Heart left ventricle (tissue), 16 donors: ENCODE results near the gene NISCH. TPM values are rescaled to one million over a fixed set of nuclear protein-coding genes. Genes with fewer than 3 reads are reported as not detected.

Experiments
- ATAC-seq, 4 donors: fragments of 200-7000 bp; cut with Tn5 transposase; one replicate each; pipeline ENCODE4 v1.9.1; 2020 to 2022; ENCODE audit warnings: moderate library complexity in 4 of 4, mild to moderate bottlenecking in 3 of 4, moderate number of reproducible peaks in 1 of 4
- DNase-seq, 5 donors: peaks; one replicate each; pipeline ENCODE4 v3.0.0-alpha.2; 2020
- H3K27ac ChIP-seq, 12 donors: fragments of 200-600 bp; sonication (generic) in 4 of 12; one replicate each; pipeline versions ENCODE4 v1.5.0 to v1.8.0; 2016 to 2022; ENCODE audit warnings: mild to moderate bottlenecking in 2 of 12
- H3K27me3 ChIP-seq, 9 donors: fragments of 200-600 bp; sonication (generic) in 2 of 9; one replicate each; pipeline versions ENCODE4 v1.5.1 to v1.8.0; 2016 to 2022; ENCODE audit warnings: mild to moderate bottlenecking in 3 of 9
- H3K36me3 ChIP-seq, 9 donors: fragments of 200-600 bp; sonication (generic) in 2 of 9; one replicate each; pipeline versions ENCODE4 v1.5.0 to v1.8.0; 2018 to 2022; ENCODE audit warnings: mild to moderate bottlenecking in 2 of 9
- H3K4me1 ChIP-seq, 12 donors: fragments of 200-600 bp; sonication (generic) in 4 of 12; one replicate each; pipeline versions ENCODE4 v1.5.0 to v1.8.0; 2016 to 2022; ENCODE audit warnings: mild to moderate bottlenecking in 3 of 12
- H3K4me3 ChIP-seq, 12 donors: fragments of 200-600 bp; sonication (generic) in 4 of 12; one replicate each; pipeline versions ENCODE4 v1.5.0 to v1.8.0; 2017 to 2022; ENCODE audit warnings: mild to moderate bottlenecking in 9 of 12, moderate library complexity in 4 of 12
- H3K9me3 ChIP-seq, 12 donors: fragments of 200-600 bp; sonication (generic) in 4 of 12; one replicate each; pipeline versions ENCODE4 v1.5.0 to v1.8.0; 2016 to 2022; ENCODE audit warnings: mild to moderate bottlenecking in 1 of 12
- POLR2A ChIP-seq, 2 donors: fragments of 450-650 bp; IDR thresholded peaks; one replicate each; pipeline ENCODE4 v1.6.1; 2017; ENCODE audit warnings: antibody characterized with exemption in 2 of 2, mild to moderate bottlenecking in 2 of 2, moderate library complexity in 2 of 2
- WGBS, 4 donors: extraction: QIAGEN DNeasy Blood & Tissue Kit in 2 of 4; methylation state at CpG; one replicate each; pipeline versions ENCODE4 v1.1.5 to v1.1.7; 2013 to 2018; 5-methylcytosine and 5-hydroxymethylcytosine counted together
- intact Hi-C, 10 donors: fragments of 100-400 bp; cut with DNase I; formaldehyde crosslinking; loops; one replicate each; pipeline versions ENCODE4 v1.11.1 to v1.14.2; 2022
- polyA plus RNA-seq, 2 donors: library from polyadenylated mRNA; stranded (reverse); fragments of 200-250 nt; gene quantifications; one replicate each; pipeline ENCODE4 v1.2.3, GENCODE V29; 2013
- total RNA-seq, 9 donors: library from RNA; depleted of rRNA in 2 of 9; stranded (reverse); fragments of >200 nt in 2 of 9; fragmentation: NEBNext Ultra II Directional in 3 of 9; extraction: Animal tissue kit (Norgen Biotek cat#: 25700) in 3 of 9; gene quantifications; one replicate each; pipeline versions ENCODE4 v1.1.0 to v1.2.4, GENCODE V29; 2016 to 2023
- TF ChIP-seq, protein P1 (sequence below), 12 donors: fragments of 200-600 bp; sonication (generic) in 4 of 12; IDR thresholded peaks; one replicate each; pipeline versions ENCODE4 v1.5.0 to v1.8.0; 2018 to 2022; ENCODE audit warnings: antibody characterized with exemption in 12 of 12, mild to moderate bottlenecking in 5 of 12
- donor health status: ischemic (EF 13 %, LVEDD 7.1; RV severe dilation, severe dysfunction).
- donor health status: healthy with polysubstance abuse.
- donor health status: DM: no; HTN: yes; CAD: no.
- donor health status: DM: no; HTN: no; CAD: no.
- donor health status: ischemic (EF 25% LVEDD 6.9; RV normal size, moderate dysfunction).
- donor health status: ischemic (EF 25% LVEDD 5.7; RV mildly dilated, moderate dysfunction).
- donor health status: healthy.
- donor health status: DM: yes; HTN: yes; CAD: no.
- donor health status: ischemic (EF 35%, LVEDD 5.7; RV mildly dilated, moderate dysfunction).
- donor health status: nonischemic (EF 11% LVEDD 7.7; RV severe dilation, severe dysfunction).
- donor health status: DM: yes; HTN: yes; CAD: no.
- donor health status: PGD.
- donor health status: ischemic (EF 29% LVEDD 5.4; RV normal size, mild dysfunction).
- donor health status: nonischemic (EF 23%, LVEDD 6.1; RV moderate dilation, normal function).

Gene NISCH
- total and polyA plus RNA-seq, 11 donors, result 28.8 to 56.2 (median 42.0) TPM

DNA sequence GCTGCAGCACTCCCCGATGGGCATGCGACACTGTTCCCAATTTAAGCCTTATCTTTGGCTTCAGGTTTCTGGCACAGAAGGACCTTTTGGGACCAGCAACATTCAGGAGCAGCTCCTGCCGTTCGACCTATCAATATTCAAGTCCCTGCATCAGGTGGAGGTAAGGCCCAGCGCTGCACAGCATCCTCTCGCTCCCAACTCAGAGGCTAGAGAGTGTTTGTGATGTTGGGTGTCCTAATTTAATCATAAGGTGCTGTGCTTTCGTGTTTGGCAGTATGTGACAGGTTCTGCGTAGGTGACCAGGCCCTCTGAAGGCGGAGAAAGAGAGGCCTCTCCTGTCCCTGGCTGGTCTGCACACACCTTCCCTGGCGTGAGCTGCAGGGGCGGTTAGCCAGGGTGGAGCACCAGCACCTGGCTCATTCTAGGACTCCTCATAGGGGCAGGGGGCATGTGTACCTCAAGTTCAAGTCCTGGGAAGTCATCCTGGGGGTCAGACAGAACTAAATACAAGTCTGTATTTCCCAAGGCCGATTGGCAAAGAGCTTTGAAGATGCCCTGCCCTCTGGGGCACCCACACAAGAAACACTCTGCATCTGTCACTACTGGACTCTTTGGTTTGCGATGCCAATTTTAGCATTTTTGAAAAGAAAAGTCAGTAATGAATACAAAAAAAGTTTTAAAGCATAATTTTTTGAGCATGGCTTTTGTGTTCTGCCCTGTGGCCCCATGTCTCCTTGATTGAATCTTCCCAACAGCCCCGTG lies 17.0 kb downstream of the NISCH start:
- no peak overlapping the region for H3K4me3 ChIP-seq
- DNase-seq (peak in 1 of 5 donors; percentile 19), ATAC-seq (peak in 1 of 4 donors; percentile 3)
- intact Hi-C loops, result loop anchor here in 8 of 10 donors (2.0 to 10.0 kb wide), 4 partner anchors 64 to 212 kb away; partner anchors contain the start of genes UQCC5 (in 6 of the 8), GNL3 (in 4 of the 8) and PBRM1 (in 4 of the 8)
- TF ChIP-seq, protein P1, sequence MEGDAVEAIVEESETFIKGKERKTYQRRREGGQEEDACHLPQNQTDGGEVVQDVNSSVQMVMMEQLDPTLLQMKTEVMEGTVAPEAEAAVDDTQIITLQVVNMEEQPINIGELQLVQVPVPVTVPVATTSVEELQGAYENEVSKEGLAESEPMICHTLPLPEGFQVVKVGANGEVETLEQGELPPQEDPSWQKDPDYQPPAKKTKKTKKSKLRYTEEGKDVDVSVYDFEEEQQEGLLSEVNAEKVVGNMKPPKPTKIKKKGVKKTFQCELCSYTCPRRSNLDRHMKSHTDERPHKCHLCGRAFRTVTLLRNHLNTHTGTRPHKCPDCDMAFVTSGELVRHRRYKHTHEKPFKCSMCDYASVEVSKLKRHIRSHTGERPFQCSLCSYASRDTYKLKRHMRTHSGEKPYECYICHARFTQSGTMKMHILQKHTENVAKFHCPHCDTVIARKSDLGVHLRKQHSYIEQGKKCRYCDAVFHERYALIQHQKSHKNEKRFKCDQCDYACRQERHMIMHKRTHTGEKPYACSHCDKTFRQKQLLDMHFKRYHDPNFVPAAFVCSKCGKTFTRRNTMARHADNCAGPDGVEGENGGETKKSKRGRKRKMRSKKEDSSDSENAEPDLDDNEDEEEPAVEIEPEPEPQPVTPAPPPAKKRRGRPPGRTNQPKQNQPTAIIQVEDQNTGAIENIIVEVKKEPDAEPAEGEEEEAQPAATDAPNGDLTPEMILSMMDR (IDR thresholded peaks at IDR 0.05), result no peak
- no peak for TF ChIP-seq POLR2A (IDR thresholded peaks at IDR 0.05)
- peaks cover 0 to 69% (median 29%) of the 10 kb centered on the region in 12 donors for H3K4me1 ChIP-seq
- peaks cover 0 to 83% (median 65%) of the 10 kb centered on the region in 9 donors for H3K36me3 ChIP-seq
- H3K27me3 ChIP-seq, result no peaks in the 10 kb centered on the region
- no peaks in the 10 kb centered on the region for H3K9me3 ChIP-seq
- 53 to 63% (median 58%) methylated on average over 12 to 14 of the region's 14 CpGs for WGBS, 4 donors
- H3K27ac ChIP-seq, result peak overlapping the region in 8 of 12 donors; percentile 18 to 60 (median 48)

DNA sequence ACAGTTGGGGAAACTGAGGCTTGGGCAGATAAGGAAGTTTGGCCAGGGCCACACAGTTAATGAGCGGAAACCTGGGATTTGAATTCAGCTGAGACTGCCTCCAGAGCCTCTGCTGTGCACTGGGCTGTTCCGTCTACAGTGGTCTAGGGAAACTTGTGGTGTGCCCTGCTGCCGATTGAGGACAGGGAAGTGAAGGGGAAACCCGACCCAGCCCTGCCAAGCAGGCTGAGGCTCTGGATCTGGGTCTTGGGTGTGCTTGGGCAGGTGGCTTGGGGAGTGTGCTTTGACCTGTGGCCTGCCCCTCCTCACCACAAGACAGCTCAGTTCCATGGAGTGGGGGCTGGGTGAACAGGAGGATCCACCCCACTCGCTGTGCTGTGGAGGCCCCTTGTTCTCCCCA lies 17.6 kb downstream of the NISCH start:
- Histone ChIP-seq H3K9me3 (no peaks in the 10 kb centered on the region), H3K4me1 (peaks cover 0 to 74% (median 28%) of the 10 kb centered on the region in 12 donors), H3K36me3 (peaks cover 0 to 89% (median 71%) of the 10 kb centered on the region in 9 donors), H3K27me3 (no peaks in the 10 kb centered on the region), H3K4me3 (no peak overlapping the region), H3K27ac (peak overlapping the region in 5 of 12 donors; percentile 18 to 60 (median 50))
- TF ChIP-seq, protein P1 (IDR thresholded peaks at IDR 0.05), result no peak
- no peak for TF ChIP-seq POLR2A (IDR thresholded peaks at IDR 0.05)
- peak in 2 of 4 donors; percentile 8 to 20 for ATAC-seq
- DNase-seq, result peak in 3 of 5 donors; percentile 26 to 56 (median 40)
- WGBS, 4 donors, result 82 to 90% (median 85%) methylated on average over 2 to 5 of the region's 5 CpGs
- intact Hi-C loops, result loop anchor here in 8 of 10 donors (2.0 to 10.0 kb wide), 4 partner anchors 64 to 212 kb away; partner anchors contain the start of genes UQCC5 (in 6 of the 8), GNL3 (in 4 of the 8) and PBRM1 (in 4 of the 8)

DNA sequence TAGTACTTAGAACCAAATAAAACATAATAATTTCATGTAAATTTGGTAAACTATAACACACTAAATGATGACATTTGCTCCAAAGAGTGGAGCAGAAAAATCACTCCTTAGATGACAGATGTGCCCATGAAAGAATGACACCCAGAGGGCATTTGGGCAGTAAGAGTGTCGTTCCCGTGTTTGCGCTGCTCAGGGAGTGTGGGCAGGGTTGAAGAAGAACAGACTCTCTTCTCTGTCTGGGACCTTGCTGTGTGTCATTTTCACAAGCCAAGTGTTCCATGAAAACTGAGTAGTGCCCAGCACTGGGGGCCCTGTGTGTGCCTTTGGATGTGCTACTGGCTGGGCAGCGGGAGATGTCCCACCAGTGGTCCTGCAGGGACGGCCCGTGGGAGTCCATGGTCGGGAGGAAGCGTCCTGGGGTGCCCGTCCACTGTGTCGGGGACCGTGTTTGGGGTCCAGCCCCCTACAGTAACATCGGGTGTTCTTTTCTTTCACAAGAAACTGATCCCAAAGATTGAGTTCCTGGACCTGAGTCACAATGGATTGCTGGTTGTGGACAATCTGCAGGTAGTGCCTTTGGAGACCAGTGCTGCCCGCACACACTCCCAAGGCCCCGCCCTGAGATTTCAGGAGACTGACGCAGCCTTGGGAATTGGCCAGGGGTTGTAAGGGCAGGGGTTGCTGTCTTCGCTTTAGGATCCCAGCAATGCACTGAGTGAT lies 21.8 kb downstream of the NISCH start:
- intact Hi-C loops, result loop anchor here in 4 of 10 donors (10.0 kb wide), 1 partner anchor 208 kb away; the partner anchor contains the start of genes GNL3 (in 4 of the 4) and PBRM1 (in 4 of the 4)
- ATAC-seq, result no peak
- WGBS, 4 donors, result 92 to 96% (median 94%) methylated on average over 16 of the region's 16 CpGs
- Histone ChIP-seq H3K4me1 (peaks cover 0 to 53% (median 5%) of the 10 kb centered on the region in 12 donors), H3K36me3 (peaks cover 2 to 99% (median 95%) of the 10 kb centered on the region in 9 donors), H3K27me3 (no peaks in the 10 kb centered on the region), H3K9me3 (no peaks in the 10 kb centered on the region), H3K27ac (peak overlapping the region in 1 of 12 donors; percentile 79), H3K4me3 (no peak overlapping the region)
- TF ChIP-seq, protein P1 (IDR thresholded peaks at IDR 0.05), result no peak
- TF ChIP-seq POLR2A (IDR thresholded peaks at IDR 0.05), result no peak
- DNase-seq, result peak in 2 of 5 donors; percentile 18 to 32
